ENCODE results near the gene GLRX.

The GLRX gene

GRCh38 chr5:95780597-95780996, 41.9 kb downstream of the GLRX start:
- no peak for DNase-seq (ENCODE audit: low read depth in 2 of 2)

- no peak for DNase-seq (ENCODE audit: low read depth in 2 of 2)
These were observed 42.9 kb downstream of the GLRX start for GRCh38 chr5:95779611-95780010.

- no peak for DNase-seq (ENCODE audit: low read depth in 2 of 2)
These were observed 43.7 kb downstream of the GLRX start for GRCh38 chr5:95778713-95779436.

- no peak for DNase-seq (ENCODE audit: low read depth in 2 of 2)
These were observed 45.1 kb downstream of the GLRX start for GRCh38 chr5:95777441-95777840.

GRCh38 chr5:95773335-95774059, 49.0 kb downstream of the GLRX start:
- no peak for DNase-seq (ENCODE audit: low read depth in 2 of 2)

- no peak for DNase-seq (ENCODE audit: low read depth in 2 of 2)
These were observed 50.6 kb downstream of the GLRX start for GRCh38 chr5:95771892-95772291.

- no peak for DNase-seq (ENCODE audit: low read depth in 2 of 2)
These were observed 51.5 kb downstream of the GLRX start for GRCh38 chr5:95770830-95771708.

GRCh38 chr5:95768731-95769130, 53.8 kb downstream of the GLRX start:
- no peak for DNase-seq (ENCODE audit: low read depth in 2 of 2)

GRCh38 chr5:95763941-95764340, 58.6 kb downstream of the GLRX start:
- no peak for DNase-seq (ENCODE audit: low read depth in 2 of 2)
